Pancreas (tissue), 10 donors: ENCODE results near the gene COMMD1. TPM values are rescaled to one million over a fixed set of nuclear protein-coding genes. Genes with fewer than 3 reads are reported as not detected.

Source experiments
- ATAC-seq, 4 donors: fragments of 200-7000 bp; cut with Tn5 transposase; one replicate each; pipeline versions ENCODE4 v1.8.0 to v1.9.1; 2020; ENCODE audit warnings: mild to moderate bottlenecking in 4 of 4, moderate library complexity in 4 of 4
- DNase-seq, 6 donors: peaks; one replicate each; pipeline ENCODE4 v3.0.0-alpha.2; 2020
- FAIRE-seq: peaks from 2 replicates; lab custom pipeline; 2012; peaks lifted over from hg19 to GRCh38; lab: Jason Lieb, UNC
- H3K27ac ChIP-seq, 4 donors: fragments of 200-600 bp; sonication (generic); 1 replicate in 3 of 4; 2 replicates in 1 of 4; pipeline versions ENCODE4 v1.5.0 to v1.8.0; 2020
- H3K27me3 ChIP-seq, 4 donors: fragments of 200-600 bp; one replicate each; pipeline ENCODE4 v1.8.0; 2021
- H3K36me3 ChIP-seq, 3 donors: fragments of 200-600 bp; sonication (generic) in 1 of 3; one replicate each; pipeline versions ENCODE4 v1.5.0 to v1.8.0; 2020 to 2021
- H3K4me1 ChIP-seq, 3 donors: fragments of 200-600 bp; one replicate each; pipeline ENCODE4 v1.8.0; 2021
- H3K4me3 ChIP-seq, 4 donors: fragments of 200-600 bp; sonication (generic) in 2 of 4; one replicate each; pipeline versions ENCODE4 v1.5.0 to v1.8.0; 2020 to 2021
- H3K9me3 ChIP-seq, 4 donors: fragments of 200-600 bp; one replicate each; pipeline ENCODE4 v1.8.0; 2021
- CTCF ChIP-seq, 4 donors: fragments of 200-600 bp; sonication (generic) in 3 of 4; IDR thresholded peaks; one replicate each; pipeline versions ENCODE4 v1.5.0 to v1.8.0; 2021; ENCODE audit warnings: antibody characterized with exemption in 4 of 4
- WGBS, 2 donors: extraction: QIAGEN DNeasy Blood & Tissue Kit; methylation state at CpG; one replicate each; pipeline ENCODE4 v1.1.7; 2013; 5-methylcytosine and 5-hydroxymethylcytosine counted together
- intact Hi-C, 3 donors: fragments of 100-400 bp; cut with DNase I; formaldehyde crosslinking; loops; one replicate each; pipeline versions ENCODE4 v1.11.1 to v1.14.2; 2022
- polyA plus RNA-seq, 2 donors: library from polyadenylated mRNA; stranded (reverse); fragments of 200-250 nt; gene quantifications; one replicate each; pipeline ENCODE4 v1.2.3, GENCODE V29; 2013
- total RNA-seq, 6 donors: library from RNA; stranded (reverse); fragmentation: NEBNext Ultra II Directional in 4 of 6; extraction: Animal tissue kit (Norgen Biotek cat#: 25700) in 4 of 6; gene quantifications; one replicate each; pipeline versions ENCODE4 v1.2.1 to v1.2.4, GENCODE V29; 2021 to 2023
- donor health status: healthy with polysubstance abuse.
- donor health status: DM: no; HTN: no; CAD: no; lungs with moderate emphysema.
- donor health status: DM: no; HTN: no; CAD: no.
- donor health status: control.
- donor health status: control.
- donor health status: Bipolar disorder and iron deficiency.
- donor health status: DM: yes; HTN: yes; CAD: no.
- donor health status: DM: no; HTN: no; CAD: no.
- donor health status: DM: no; HTN: no; CAD: no.
- donor health status: DM: yes; HTN: yes; CAD: no.

Gene COMMD1
- total and polyA plus RNA-seq, 8 donors = 9.3 to 27.0 (median 15.8) TPM

DNA sequence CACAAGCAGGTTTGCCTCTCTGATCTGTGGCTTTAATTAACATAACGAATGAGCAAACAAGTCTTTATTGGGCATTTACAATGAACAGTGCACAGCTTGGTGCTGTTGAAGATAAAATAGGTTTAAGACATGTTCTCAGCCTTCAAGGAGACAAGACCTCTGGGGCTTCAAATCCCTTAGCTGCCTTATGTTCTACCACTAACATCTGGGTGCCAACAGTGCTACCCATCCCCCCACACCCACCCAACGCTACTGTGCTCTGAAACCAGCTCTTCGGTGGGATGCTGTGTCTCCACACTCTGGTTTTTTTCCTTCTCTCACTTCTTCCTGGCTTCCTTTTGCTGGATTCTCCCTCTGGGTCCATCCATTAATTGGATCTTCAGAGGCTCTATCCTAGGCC lies 276.4 kb downstream of the COMMD1 start:
- no peak for DNase-seq
- 85 to 87% methylated on average over 3 of the region's 3 CpGs for WGBS, 2 donors
- ATAC-seq = no peak
- H3K9me3 ChIP-seq = no peaks in the 10 kb centered on the region
- no peak for TF ChIP-seq CTCF (IDR thresholded peaks at IDR 0.05)
- no peaks in the 10 kb centered on the region for H3K27me3 ChIP-seq
- no peak overlapping the region for H3K4me3 ChIP-seq
- intact Hi-C loops = no loop called here
- no peaks in the 10 kb centered on the region for H3K36me3 ChIP-seq
- no peak for FAIRE-seq
- peaks cover 0 to 8% (median 0%) of the 10 kb centered on the region in 3 donors for H3K4me1 ChIP-seq
- H3K27ac ChIP-seq = no peak overlapping the region

- no peak for TF ChIP-seq CTCF (IDR thresholded peaks at IDR 0.05)
- no peak for FAIRE-seq
These were observed 279.2 kb downstream of the COMMD1 start for GRCh38 chr2:62184512-62185230.

More at GRCh38 chr2:62184512-62185230, 279.2 kb downstream of the COMMD1 start:
- Histone ChIP-seq H3K4me1 (peaks cover 18 to 27% (median 20%) of the 10 kb centered on the region in 3 donors), H3K27me3 (no peaks in the 10 kb centered on the region), H3K9me3 (no peaks in the 10 kb centered on the region), H3K27ac (no peak overlapping the region), H3K36me3 (no peaks in the 10 kb centered on the region), H3K4me3 (no peak overlapping the region)
- WGBS, 2 donors = 52 to 60% methylated on average over 3 of the region's 3 CpGs
- ATAC-seq (no peak), DNase-seq (no peak)
- intact Hi-C loops = no loop called here

Other genes with a start within 250 kb of the COMMD1 start
- 1 to 10 TPM; 1.3 to 4.6 (median 2.5) TPM for gene FAM161A, start 51.6 kb upstream of the COMMD1 start, total RNA-seq
- 1 to 10 TPM; 1.9 to 5.0 TPM for gene FAM161A, start 51.6 kb upstream of the COMMD1 start, polyA plus RNA-seq
- 100 to 1,000 TPM in 1 of 6 donors, 10 to 100 TPM in 5; 60.0 to 101 (median 77.1) TPM for gene CCT4, start 17.0 kb upstream of the COMMD1 start, total RNA-seq
- 10 to 100 TPM; 24.6 to 44.8 TPM for gene CCT4, start 17.0 kb upstream of the COMMD1 start, polyA plus RNA-seq